Measurements from ENCODE around the gene COL18A1.

DNA sequence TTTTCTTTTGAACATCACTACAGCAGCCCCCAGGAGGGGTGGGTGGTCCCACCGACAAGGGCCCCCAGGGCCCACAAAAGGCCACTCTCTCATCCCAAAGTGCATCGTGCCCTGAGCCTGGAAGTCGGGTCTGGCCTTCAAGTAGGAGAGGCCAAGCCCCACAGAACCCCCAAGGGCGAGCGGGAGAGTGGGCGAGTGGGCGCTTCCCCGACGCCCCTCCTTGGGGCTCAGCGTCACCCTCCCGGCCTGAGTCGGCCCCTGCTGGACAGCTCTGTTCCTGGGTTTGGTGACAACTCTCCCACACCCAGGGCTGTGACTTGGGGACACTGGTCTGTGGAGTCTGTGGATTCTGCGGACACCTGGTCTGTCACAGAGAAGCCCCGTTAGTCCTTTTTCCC, 42.2 kb upstream of the COL18A1 start:
- TF ChIP-seq, protein P1, sequence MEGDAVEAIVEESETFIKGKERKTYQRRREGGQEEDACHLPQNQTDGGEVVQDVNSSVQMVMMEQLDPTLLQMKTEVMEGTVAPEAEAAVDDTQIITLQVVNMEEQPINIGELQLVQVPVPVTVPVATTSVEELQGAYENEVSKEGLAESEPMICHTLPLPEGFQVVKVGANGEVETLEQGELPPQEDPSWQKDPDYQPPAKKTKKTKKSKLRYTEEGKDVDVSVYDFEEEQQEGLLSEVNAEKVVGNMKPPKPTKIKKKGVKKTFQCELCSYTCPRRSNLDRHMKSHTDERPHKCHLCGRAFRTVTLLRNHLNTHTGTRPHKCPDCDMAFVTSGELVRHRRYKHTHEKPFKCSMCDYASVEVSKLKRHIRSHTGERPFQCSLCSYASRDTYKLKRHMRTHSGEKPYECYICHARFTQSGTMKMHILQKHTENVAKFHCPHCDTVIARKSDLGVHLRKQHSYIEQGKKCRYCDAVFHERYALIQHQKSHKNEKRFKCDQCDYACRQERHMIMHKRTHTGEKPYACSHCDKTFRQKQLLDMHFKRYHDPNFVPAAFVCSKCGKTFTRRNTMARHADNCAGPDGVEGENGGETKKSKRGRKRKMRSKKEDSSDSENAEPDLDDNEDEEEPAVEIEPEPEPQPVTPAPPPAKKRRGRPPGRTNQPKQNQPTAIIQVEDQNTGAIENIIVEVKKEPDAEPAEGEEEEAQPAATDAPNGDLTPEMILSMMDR (IDR thresholded peaks at IDR 0.05) = no peak
- TF ChIP-seq EP300 (IDR thresholded peaks at IDR 0.05) (no peak), POLR2AphosphoS5 (IDR thresholded peaks at IDR 0.05) (no peak)
